ENCODE measurements around the gene C15orf62. TPM values are rescaled to one million over a fixed set of nuclear protein-coding genes. Genes with fewer than 3 reads are reported as not detected.

C15orf62 gene
- total RNA-seq, 1 donor, result 0.73 TPM

- Histone ChIP-seq H3K27me3 (ENCODE audit: insufficient read depth, low read length) (no peaks in the 10 kb centered on the region), H3K9me3 (ENCODE audit: low read depth, low read length) (no peaks in the 10 kb centered on the region), H3K4me3 (ENCODE audit: low read length) (no peak overlapping the region), H3K4me1 (ENCODE audit: insufficient read depth, low read length) (peaks cover 61% of the 10 kb centered on the region)
Observed at GRCh38 chr15:40766906-40767837, 2.6 kb upstream of the C15orf62 start.

- peaks cover 55% of the 10 kb centered on the region for H3K4me1 ChIP-seq (ENCODE audit: insufficient read depth, low read length)
- H3K9me3 ChIP-seq (ENCODE audit: low read depth, low read length), result no peaks in the 10 kb centered on the region
- no peak overlapping the region for H3K4me3 ChIP-seq (ENCODE audit: low read length)
- H3K27me3 ChIP-seq (ENCODE audit: insufficient read depth, low read length), result no peaks in the 10 kb centered on the region
Observed at GRCh38 chr15:40767838-40768500, 1.8 kb upstream of the C15orf62 start.

GRCh38 chr15:40768521-40769273 lies 1.1 kb upstream of the C15orf62 start:
- Histone ChIP-seq H3K27me3 (ENCODE audit: insufficient read depth, low read length) (no peaks in the 10 kb centered on the region), H3K4me1 (ENCODE audit: insufficient read depth, low read length) (peaks cover 49% of the 10 kb centered on the region), H3K9me3 (ENCODE audit: low read depth, low read length) (no peaks in the 10 kb centered on the region), H3K4me3 (ENCODE audit: low read length) (no peak overlapping the region)

- no peaks in the 10 kb centered on the region for H3K9me3 ChIP-seq (ENCODE audit: low read depth, low read length)
- no peak overlapping the region for H3K4me3 ChIP-seq (ENCODE audit: low read length)
- no peaks in the 10 kb centered on the region for H3K27me3 ChIP-seq (ENCODE audit: insufficient read depth, low read length)
- peaks cover 33% of the 10 kb centered on the region for H3K4me1 ChIP-seq (ENCODE audit: insufficient read depth, low read length)
Observed at GRCh38 chr15:40770147-40770721, 454 bp downstream of the C15orf62 start.

- Histone ChIP-seq H3K4me1 (ENCODE audit: insufficient read depth, low read length) (peaks cover 26% of the 10 kb centered on the region), H3K27me3 (ENCODE audit: insufficient read depth, low read length) (no peaks in the 10 kb centered on the region), H3K9me3 (ENCODE audit: low read depth, low read length) (no peaks in the 10 kb centered on the region), H3K4me3 (ENCODE audit: low read length) (no peak overlapping the region)
Observed at GRCh38 chr15:40771242-40771641, 1.5 kb downstream of the C15orf62 start.

GRCh38 chr15:40772014-40772413 lies 2.2 kb downstream of the C15orf62 start:
- Histone ChIP-seq H3K9me3 (ENCODE audit: low read depth, low read length) (no peaks in the 10 kb centered on the region), H3K27me3 (ENCODE audit: insufficient read depth, low read length) (no peaks in the 10 kb centered on the region), H3K4me3 (ENCODE audit: low read length) (no peak overlapping the region), H3K4me1 (ENCODE audit: insufficient read depth, low read length) (peaks cover 26% of the 10 kb centered on the region)

- Histone ChIP-seq H3K4me1 (ENCODE audit: insufficient read depth, low read length) (peaks cover 19% of the 10 kb centered on the region), H3K27me3 (ENCODE audit: insufficient read depth, low read length) (no peaks in the 10 kb centered on the region), H3K4me3 (ENCODE audit: low read length) (no peak overlapping the region), H3K9me3 (ENCODE audit: low read depth, low read length) (no peaks in the 10 kb centered on the region)
Observed at GRCh38 chr15:40773496-40773895, 3.7 kb downstream of the C15orf62 start.

GRCh38 chr15:40773902-40774301 lies 4.1 kb downstream of the C15orf62 start:
- no peaks in the 10 kb centered on the region for H3K27me3 ChIP-seq (ENCODE audit: insufficient read depth, low read length)
- no peak overlapping the region for H3K4me3 ChIP-seq (ENCODE audit: low read length)
- H3K4me1 ChIP-seq (ENCODE audit: insufficient read depth, low read length), result peaks cover 15% of the 10 kb centered on the region
- H3K9me3 ChIP-seq (ENCODE audit: low read depth, low read length), result no peaks in the 10 kb centered on the region

- Histone ChIP-seq H3K9me3 (ENCODE audit: low read depth, low read length) (no peaks in the 10 kb centered on the region), H3K4me3 (ENCODE audit: low read length) (no peak overlapping the region), H3K27me3 (ENCODE audit: insufficient read depth, low read length) (no peaks in the 10 kb centered on the region), H3K4me1 (ENCODE audit: insufficient read depth, low read length) (peaks cover 4% of the 10 kb centered on the region)
Observed at GRCh38 chr15:40775007-40775406, 5.2 kb downstream of the C15orf62 start.

GRCh38 chr15:40775740-40776536 lies 6.2 kb downstream of the C15orf62 start:
- Histone ChIP-seq H3K4me1 (ENCODE audit: insufficient read depth, low read length) (no peaks in the 10 kb centered on the region), H3K9me3 (ENCODE audit: low read depth, low read length) (no peaks in the 10 kb centered on the region), H3K27me3 (ENCODE audit: insufficient read depth, low read length) (no peaks in the 10 kb centered on the region), H3K4me3 (ENCODE audit: low read length) (no peak overlapping the region)

- Histone ChIP-seq H3K9me3 (ENCODE audit: low read depth, low read length) (no peaks in the 10 kb centered on the region), H3K27me3 (ENCODE audit: insufficient read depth, low read length) (no peaks in the 10 kb centered on the region), H3K4me1 (ENCODE audit: insufficient read depth, low read length) (no peaks in the 10 kb centered on the region), H3K4me3 (ENCODE audit: low read length) (no peak overlapping the region)
Observed at GRCh38 chr15:40776537-40777141, 6.9 kb downstream of the C15orf62 start.

- Histone ChIP-seq H3K9me3 (ENCODE audit: low read depth, low read length) (no peaks in the 10 kb centered on the region), H3K4me3 (ENCODE audit: low read length) (no peak overlapping the region), H3K4me1 (ENCODE audit: insufficient read depth, low read length) (peaks cover 13% of the 10 kb centered on the region), H3K27me3 (ENCODE audit: insufficient read depth, low read length) (no peaks in the 10 kb centered on the region)
Observed at GRCh38 chr15:40782609-40783227, 12.9 kb downstream of the C15orf62 start.

GRCh38 chr15:40785164-40785563 lies 15.4 kb downstream of the C15orf62 start:
- peaks cover 24% of the 10 kb centered on the region for H3K4me1 ChIP-seq (ENCODE audit: insufficient read depth, low read length)
- no peak overlapping the region for H3K4me3 ChIP-seq (ENCODE audit: low read length)
- no peaks in the 10 kb centered on the region for H3K9me3 ChIP-seq (ENCODE audit: low read depth, low read length)
- no peaks in the 10 kb centered on the region for H3K27me3 ChIP-seq (ENCODE audit: insufficient read depth, low read length)

All from mononuclear cell (primary cell).